ENCODE data around the gene MYO3A.

- TF ChIP-seq CTCF (IDR thresholded peaks at IDR 0.05; ENCODE audit: low read depth, low read length, poor library complexity, severe bottlenecking) (no peak), EZH2phosphoT487 (IDR thresholded peaks at IDR 0.05; ENCODE audit: borderline replicate concordance, low read length) (no peak)
Measured at GRCh38 chr10:26194275-26194674, 260.2 kb downstream of the MYO3A start.
